Cardiac fibroblast (primary cell): ENCODE data around the gene TRMT10B.

ENCODE experiments used
- DNase-seq, 2 donors: peaks; one replicate each; pipeline versions ENCODE4 v3.0.0 to v3.0.0-alpha.2; 2010; ENCODE audit warnings: low read depth in 2 of 2
- H3K4me3 ChIP-seq, 2 donors: replicated peaks in 1 of 2; 1 replicate in 1 of 2; 2 replicates in 1 of 2; pipeline ENCODE4 v1.5.1; 2011; ENCODE audit warnings: low read depth in 2 of 2, low read length in 2 of 2, mild to moderate bottlenecking in 2 of 2, moderate library complexity in 1 of 2
- TF ChIP-seq, protein P1 (sequence below): IDR thresholded peaks from one replicate; pipeline ENCODE4 v1.5.1; 2011; ENCODE audit warnings: low read depth, mild to moderate bottlenecking, low read length, inconsistent platforms

TRMT10B gene

DNA sequence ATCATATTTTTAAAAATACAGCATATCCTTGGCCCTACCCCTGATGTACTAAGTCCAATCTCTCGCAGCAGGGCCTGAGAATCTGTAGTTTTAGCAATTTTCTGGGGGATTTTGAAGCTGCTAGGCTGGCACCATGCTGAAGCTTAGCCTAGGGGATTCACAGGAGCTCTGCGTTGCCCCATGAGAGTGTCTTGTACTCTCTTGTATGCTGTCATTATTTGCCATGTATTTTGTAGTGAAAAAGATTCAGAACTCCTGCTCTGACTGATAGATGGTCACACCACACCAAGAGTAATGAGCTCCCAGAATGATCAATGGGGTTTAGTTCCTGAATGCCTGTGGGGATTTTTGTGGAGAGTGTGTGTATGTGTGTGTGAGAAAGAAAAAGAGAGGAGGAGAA, 20.7 kb upstream of the TRMT10B start:
- TF ChIP-seq, protein P1, sequence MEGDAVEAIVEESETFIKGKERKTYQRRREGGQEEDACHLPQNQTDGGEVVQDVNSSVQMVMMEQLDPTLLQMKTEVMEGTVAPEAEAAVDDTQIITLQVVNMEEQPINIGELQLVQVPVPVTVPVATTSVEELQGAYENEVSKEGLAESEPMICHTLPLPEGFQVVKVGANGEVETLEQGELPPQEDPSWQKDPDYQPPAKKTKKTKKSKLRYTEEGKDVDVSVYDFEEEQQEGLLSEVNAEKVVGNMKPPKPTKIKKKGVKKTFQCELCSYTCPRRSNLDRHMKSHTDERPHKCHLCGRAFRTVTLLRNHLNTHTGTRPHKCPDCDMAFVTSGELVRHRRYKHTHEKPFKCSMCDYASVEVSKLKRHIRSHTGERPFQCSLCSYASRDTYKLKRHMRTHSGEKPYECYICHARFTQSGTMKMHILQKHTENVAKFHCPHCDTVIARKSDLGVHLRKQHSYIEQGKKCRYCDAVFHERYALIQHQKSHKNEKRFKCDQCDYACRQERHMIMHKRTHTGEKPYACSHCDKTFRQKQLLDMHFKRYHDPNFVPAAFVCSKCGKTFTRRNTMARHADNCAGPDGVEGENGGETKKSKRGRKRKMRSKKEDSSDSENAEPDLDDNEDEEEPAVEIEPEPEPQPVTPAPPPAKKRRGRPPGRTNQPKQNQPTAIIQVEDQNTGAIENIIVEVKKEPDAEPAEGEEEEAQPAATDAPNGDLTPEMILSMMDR = no peak
- no peak overlapping the region for H3K4me3 ChIP-seq
- no peak for DNase-seq

DNA sequence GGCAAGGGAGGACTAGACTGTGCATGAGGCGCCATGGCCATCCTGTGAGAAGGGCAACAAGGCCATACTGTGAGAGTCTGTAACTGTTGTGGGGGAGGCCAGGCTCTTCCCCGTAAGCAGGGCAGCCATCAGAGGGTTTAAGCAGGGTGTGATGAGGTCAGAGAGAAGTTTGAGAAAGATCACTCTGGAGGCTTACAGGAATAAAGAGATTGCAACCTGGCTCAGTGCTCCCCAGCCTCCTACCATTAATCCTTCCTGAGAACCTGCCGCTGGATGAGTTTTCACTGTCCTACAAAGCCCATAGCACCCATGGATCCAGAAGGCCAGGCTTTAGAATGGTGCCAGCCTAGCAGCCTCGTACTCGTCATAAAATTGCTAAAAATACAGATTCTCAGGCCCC, 14.4 kb upstream of the TRMT10B start:
- no peak overlapping the region for H3K4me3 ChIP-seq
- TF ChIP-seq, protein P1 = no peak
- no peak for DNase-seq

DNA sequence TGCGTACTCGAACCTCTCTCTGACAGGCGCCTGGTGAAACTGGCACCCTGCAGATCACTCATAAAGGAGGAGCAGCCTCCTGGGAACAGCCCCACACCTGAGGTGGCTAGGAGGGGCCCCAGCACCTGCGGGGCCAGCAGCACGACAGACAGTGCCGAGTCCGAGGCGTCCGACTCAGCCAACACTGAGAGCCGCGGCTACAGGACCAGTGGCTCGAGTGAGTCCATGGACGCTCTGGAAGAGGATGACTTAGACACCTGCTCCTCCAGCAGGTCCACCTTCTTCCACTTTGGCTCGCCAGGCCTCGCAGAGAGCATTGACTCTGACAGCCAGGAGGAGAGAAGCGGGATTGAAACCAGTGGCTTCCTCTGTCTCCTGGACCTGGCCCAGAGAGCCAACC, 13.5 kb upstream of the TRMT10B start:
- DNase-seq = no peak
- TF ChIP-seq, protein P1 = no peak
- H3K4me3 ChIP-seq = no peak overlapping the region

DNA sequence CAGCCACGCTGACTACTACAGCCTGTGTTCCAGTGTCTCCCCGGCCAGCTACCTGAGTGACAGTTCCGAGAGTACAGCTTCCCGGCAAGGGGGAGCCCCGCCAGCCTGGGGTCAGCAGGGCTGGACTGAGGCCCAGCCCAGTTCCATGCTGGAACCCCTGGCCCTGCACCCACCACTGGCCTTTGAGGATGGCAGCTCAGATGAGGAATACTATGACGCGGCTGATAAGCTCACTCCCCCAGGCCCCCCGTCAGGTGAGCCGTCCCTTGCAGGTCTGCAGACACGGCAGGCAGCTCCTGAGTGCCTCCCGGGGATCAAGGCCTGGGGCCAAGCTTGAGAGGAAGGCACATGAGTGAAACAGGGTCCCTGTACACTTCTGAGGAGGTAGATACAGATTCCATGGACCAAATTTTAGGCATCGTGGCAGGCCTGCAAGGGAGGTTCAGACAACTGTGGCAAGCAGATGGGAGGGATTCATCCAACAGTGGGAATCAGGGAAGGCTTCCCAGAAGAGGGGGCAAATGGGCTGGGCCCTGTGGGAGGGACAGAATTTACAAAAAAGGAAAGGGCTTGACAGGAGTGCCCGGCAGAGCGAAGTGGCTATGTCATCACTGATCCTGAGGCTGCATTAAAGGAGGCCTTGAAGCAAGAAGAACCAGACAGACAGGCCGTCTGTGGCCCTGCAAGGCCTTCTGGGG, 12.8 kb upstream of the TRMT10B start:
- no peak for DNase-seq
- TF ChIP-seq, protein P1 = no peak
- H3K4me3 ChIP-seq = no peak overlapping the region

DNA sequence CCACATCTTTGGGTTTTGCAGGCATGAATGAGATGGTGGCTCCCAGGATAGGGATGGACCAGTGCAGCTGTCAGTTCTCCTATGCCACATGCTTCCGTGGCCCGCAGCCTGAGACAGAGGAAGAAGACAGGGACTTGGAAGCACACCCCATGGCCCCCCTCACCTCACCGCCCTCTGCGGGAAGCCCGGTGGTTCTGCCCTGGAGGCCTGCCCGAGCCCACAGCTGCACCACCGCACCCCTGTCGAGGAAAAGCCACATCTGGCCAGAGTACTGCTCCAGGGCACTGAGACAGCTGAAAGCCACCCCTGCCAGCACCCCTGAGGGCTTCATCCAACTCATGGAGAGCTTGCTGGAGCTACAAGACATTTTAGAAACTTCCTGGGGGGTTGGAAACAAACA, 7.6 kb upstream of the TRMT10B start:
- H3K4me3 ChIP-seq = no peak overlapping the region
- TF ChIP-seq, protein P1 = no peak
- DNase-seq = no peak

DNA sequence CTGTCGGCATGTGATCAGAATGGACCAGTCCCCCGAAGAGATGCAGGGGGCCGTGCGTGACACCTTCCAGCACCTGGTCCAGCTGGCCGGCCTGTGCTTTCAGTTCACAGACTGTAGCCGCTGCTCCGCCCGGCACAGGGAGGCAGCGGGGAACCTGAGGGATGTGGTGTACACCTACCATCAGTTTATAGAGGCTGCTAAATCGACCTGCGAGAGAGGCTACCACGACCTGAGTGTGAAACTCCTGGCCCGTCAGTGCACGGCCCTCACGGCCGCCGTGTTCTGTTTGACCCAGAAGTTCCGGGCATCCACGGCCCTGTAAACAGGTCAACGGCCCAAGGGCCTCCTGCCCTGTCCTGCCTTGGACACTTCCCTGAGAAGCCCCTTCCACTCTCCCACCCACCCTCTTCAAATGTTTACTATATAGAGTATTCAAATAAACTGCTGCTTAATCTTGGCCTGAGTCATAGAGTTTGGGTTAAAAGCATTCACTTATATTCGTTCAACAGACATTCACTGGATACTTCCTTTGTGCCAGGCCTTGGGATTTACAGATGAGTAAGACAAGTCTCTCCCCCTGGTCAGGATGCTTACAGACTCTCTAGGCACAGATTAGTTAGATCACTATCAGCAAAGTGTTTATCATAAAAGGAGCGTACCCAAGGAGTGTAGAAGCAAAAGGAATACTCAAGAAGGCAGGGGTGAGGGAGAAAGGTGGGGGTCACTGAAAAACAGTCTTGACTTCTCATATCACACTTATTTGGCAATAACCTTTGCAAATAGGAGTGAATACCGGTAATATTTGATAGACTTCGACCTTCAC, 6.9 kb upstream of the TRMT10B start:
- no peak overlapping the region for H3K4me3 ChIP-seq
- TF ChIP-seq, protein P1 = no peak
- peak in 1 of 2 donors; percentile 6 for DNase-seq
